Gastrocnemius medialis (tissue), 4 donors: ENCODE measurements around the gene ASIC1.

ENCODE experiments used
- POLR2A ChIP-seq, 2 donors: fragments of 450-650 bp; IDR thresholded peaks; one replicate each; pipeline ENCODE4 v1.6.1; 2017; ENCODE audit warnings: antibody characterized with exemption in 2 of 2, mild to moderate bottlenecking in 2 of 2, moderate library complexity in 2 of 2
- TF ChIP-seq, protein P1 (sequence below), 5 experiments: fragments of 450-650 bp in 3 of 5; fragments of 200-600 bp in 2 of 5; sonication (generic) in 2 of 5; IDR thresholded peaks in 4 of 5; conservative IDR thresholded peaks in 1 of 5; 1 replicate in 4 of 5; 2 replicates in 1 of 5; pipeline ENCODE4 v1.5.1; 2016 to 2019; ENCODE audit warnings: antibody characterized with exemption in 5 of 5, mild to moderate bottlenecking in 3 of 5, moderate library complexity in 3 of 5

DNA sequence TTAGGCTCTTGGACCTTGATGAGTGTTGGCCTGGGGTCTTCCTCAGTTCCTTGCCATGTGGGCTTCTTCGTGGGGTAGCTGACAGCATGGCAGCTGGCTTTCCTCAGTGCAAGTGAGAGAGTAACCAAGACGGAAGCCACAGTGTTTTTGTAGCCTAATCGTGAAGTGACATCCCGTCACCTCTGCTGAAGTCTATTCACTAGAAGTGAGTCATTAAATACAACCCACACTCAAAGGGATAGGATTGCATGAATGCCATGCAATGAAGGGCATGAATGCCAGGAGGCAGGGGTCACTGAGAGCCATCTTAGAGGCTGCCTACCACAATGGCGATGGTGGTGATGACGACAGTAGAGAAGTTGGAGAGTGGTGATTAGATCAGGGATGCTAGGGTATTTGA is 13.5 kb upstream of the ASIC1 start:
- TF ChIP-seq, protein P1, sequence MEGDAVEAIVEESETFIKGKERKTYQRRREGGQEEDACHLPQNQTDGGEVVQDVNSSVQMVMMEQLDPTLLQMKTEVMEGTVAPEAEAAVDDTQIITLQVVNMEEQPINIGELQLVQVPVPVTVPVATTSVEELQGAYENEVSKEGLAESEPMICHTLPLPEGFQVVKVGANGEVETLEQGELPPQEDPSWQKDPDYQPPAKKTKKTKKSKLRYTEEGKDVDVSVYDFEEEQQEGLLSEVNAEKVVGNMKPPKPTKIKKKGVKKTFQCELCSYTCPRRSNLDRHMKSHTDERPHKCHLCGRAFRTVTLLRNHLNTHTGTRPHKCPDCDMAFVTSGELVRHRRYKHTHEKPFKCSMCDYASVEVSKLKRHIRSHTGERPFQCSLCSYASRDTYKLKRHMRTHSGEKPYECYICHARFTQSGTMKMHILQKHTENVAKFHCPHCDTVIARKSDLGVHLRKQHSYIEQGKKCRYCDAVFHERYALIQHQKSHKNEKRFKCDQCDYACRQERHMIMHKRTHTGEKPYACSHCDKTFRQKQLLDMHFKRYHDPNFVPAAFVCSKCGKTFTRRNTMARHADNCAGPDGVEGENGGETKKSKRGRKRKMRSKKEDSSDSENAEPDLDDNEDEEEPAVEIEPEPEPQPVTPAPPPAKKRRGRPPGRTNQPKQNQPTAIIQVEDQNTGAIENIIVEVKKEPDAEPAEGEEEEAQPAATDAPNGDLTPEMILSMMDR (IDR thresholded peaks at IDR 0.05 in 4 of 5, conservative IDR thresholded peaks at IDR 0.05 in 1 of 5) = no peak
- TF ChIP-seq POLR2A (IDR thresholded peaks at IDR 0.05) = no peak
